ENCODE results near the gene MGAT3.
A peak's percentile ranks its signal among the peaks of the same experiment; 100 is the strongest.
"Not testable (repeated sequence)": the region's sequence is repeated elsewhere in the genome, so short reads cannot be mapped to it uniquely, and the experiment has no call there.

Gene MGAT3

DNA sequence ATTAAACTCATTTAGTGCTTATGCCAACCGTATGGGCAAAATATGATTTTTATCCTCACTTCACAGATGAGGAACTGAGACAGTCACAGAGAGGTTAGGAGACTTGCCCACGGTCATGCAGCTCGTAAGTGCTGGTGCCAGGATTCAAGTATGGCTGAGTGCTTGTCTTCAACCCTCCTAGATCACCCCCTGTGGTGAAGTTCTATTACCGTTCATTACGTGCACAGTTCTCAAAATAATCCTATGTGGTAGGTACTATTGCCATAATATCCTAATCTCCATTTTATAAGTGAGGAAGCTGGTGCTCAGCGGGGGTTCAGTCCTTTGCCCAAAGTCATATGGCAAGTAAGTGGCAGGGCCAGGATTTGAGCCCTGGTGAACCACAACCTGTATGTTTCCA lies 46.8 kb downstream of the MGAT3 start:
- TF ChIP-seq, protein P1, sequence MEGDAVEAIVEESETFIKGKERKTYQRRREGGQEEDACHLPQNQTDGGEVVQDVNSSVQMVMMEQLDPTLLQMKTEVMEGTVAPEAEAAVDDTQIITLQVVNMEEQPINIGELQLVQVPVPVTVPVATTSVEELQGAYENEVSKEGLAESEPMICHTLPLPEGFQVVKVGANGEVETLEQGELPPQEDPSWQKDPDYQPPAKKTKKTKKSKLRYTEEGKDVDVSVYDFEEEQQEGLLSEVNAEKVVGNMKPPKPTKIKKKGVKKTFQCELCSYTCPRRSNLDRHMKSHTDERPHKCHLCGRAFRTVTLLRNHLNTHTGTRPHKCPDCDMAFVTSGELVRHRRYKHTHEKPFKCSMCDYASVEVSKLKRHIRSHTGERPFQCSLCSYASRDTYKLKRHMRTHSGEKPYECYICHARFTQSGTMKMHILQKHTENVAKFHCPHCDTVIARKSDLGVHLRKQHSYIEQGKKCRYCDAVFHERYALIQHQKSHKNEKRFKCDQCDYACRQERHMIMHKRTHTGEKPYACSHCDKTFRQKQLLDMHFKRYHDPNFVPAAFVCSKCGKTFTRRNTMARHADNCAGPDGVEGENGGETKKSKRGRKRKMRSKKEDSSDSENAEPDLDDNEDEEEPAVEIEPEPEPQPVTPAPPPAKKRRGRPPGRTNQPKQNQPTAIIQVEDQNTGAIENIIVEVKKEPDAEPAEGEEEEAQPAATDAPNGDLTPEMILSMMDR (IDR thresholded peaks at IDR 0.05; ENCODE audit: low read depth, low read length, missing control alignments) = no peak
- DNase-seq (ENCODE audit: low read depth) = no peak
- in situ Hi-C loops (cut with HindIII; ENCODE audit: low sequenced_read_pairs) = no loop called here
- peak overlapping the region; percentile 83 for H3K4me3 ChIP-seq (ENCODE audit: low read depth, low read length)

DNA sequence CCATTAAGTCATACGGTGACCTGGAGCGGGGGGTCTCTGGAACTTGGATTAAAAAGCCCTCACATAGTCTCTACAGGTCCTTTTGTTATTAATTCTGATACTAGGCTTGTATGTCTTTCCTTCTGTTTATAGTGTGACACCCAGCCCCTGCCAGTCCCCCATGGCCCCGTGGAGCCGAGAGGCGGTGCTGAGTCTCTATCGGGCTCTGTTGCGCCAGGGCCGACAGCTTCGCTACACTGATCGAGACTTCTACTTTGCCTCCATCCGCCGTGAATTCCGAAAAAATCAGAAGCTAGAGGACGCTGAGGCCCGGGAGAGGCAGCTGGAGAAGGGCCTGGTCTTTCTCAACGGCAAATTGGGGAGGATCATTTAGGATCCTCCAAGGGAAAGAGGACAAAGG lies 47.3 kb downstream of the MGAT3 start:
- no peak for DNase-seq (ENCODE audit: low read depth)
- TF ChIP-seq, protein P1 (IDR thresholded peaks at IDR 0.05; ENCODE audit: low read depth, low read length, missing control alignments) = no peak
- no peak overlapping the region for H3K4me3 ChIP-seq (ENCODE audit: low read depth, low read length)

DNA sequence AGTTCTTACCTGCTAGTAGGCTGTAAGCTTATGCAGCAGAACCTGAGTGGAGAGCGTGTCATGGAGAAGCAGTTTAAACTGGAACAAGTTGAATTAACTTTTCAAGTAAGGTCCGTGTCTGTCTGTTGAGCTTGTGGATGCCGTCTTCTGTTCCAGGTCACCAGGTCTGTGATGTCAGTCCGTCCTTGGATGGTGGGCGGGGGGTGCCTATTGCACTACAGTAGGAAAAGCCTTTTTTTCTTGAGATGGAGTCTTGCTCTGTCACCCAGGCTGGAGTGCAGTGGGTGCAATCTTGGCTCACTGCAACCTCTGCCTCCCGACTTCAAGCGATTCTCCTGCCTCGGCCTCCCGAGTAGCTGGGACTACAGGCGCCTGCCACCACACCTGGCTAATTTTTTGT lies 50.2 kb downstream of the MGAT3 start:
- H3K4me3 ChIP-seq (ENCODE audit: low read depth, low read length); DNase-seq (ENCODE audit: low read depth): not testable (repeated sequence)
- in situ Hi-C loops (cut with HindIII; ENCODE audit: low sequenced_read_pairs) = loop anchor here (5.0 kb wide), 1 partner anchor 55 kb away; no protein-coding TSS in a partner anchor

More for the DNA sequence above, 47.3 kb downstream of the MGAT3 start:
- in situ Hi-C loops (cut with HindIII; ENCODE audit: low sequenced_read_pairs) = no loop called here

DNA sequence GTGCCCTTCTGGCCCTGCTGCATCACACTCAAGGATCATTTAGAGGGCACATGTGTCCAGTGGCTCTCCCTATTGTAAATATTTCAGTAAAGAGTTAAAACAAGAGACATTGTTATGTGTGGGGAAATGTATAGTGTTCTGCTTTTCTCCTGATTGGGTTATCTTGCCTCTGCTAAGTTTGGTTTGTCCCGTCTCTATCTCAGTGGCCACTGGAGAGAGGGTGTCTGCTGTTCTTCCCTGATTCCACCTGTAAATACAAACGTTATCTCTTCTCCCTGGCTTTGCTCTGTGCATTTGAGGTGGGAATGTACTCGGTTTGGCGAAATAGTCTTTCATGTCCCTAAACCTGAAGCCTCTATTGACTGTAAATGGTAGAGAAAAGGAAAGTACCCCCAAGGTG lies 51.6 kb downstream of the MGAT3 start:
- in situ Hi-C loops (cut with HindIII; ENCODE audit: low sequenced_read_pairs) = loop anchor here (5.0 kb wide), 1 partner anchor 56 kb away; no protein-coding TSS in a partner anchor
- no peak for DNase-seq (ENCODE audit: low read depth)
- no peak overlapping the region for H3K4me3 ChIP-seq (ENCODE audit: low read depth, low read length)
- TF ChIP-seq, protein P1 (IDR thresholded peaks at IDR 0.05; ENCODE audit: low read depth, low read length, missing control alignments) = no peak

DNA sequence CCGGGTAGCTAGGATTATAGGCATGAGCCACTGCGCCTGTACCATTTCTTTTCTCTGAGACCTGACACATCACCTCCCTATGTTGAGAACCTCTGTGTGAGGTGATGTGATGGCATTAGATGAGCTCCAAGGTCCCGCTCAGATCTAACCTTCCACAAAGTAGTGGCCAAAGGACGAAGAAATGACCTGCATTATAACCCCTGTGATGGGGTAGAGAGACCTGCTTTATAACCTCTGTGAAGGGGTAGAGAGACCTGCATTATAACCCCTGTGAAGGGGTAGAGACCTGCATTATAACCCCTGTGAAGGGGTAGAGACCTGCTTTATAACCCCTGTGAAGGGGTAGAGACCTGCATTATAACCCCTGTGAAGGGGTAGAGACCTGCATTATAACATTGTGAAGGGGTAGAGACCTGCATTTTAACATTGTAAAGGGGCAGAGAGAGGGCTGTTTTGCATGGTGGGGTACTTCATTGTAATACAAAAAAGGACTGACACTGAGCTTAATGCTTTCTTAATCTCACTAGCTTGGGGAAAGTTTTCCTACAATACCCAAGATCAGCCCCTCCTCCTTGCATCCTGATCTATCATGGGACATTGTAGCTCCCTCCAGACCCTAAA lies 53.8 kb downstream of the MGAT3 start:
- no peak overlapping the region for H3K4me3 ChIP-seq (ENCODE audit: low read depth, low read length)
- TF ChIP-seq, protein P1 (IDR thresholded peaks at IDR 0.05; ENCODE audit: low read depth, low read length, missing control alignments) = no peak
- in situ Hi-C loops (cut with HindIII; ENCODE audit: low sequenced_read_pairs) = no loop called here
- DNase-seq (ENCODE audit: low read depth) = no peak

DNA sequence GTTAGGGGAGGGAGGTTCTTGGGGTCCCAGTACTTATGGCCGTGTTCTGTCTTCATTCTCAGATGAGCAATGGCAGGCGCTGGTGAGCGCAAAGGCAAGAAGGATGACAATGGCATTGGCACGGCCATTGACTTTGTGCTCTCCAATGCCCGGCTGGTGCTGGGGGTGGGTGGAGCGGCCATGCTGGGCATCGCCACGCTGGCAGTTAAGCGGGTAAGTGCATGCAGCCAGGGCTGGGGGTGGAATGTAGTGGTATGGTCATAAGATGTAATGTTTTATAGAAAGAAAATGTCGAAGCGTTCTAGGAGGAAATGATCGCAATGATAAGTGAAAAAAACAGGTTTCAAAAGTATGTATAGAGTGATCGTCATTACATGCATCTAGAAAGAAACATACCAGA lies 54.4 kb downstream of the MGAT3 start:
- in situ Hi-C loops (cut with HindIII; ENCODE audit: low sequenced_read_pairs) = no loop called here
- no peak for DNase-seq (ENCODE audit: low read depth)
- TF ChIP-seq, protein P1 (IDR thresholded peaks at IDR 0.05; ENCODE audit: low read depth, low read length, missing control alignments) = no peak
- H3K4me3 ChIP-seq (ENCODE audit: low read depth, low read length) = no peak overlapping the region

DNA sequence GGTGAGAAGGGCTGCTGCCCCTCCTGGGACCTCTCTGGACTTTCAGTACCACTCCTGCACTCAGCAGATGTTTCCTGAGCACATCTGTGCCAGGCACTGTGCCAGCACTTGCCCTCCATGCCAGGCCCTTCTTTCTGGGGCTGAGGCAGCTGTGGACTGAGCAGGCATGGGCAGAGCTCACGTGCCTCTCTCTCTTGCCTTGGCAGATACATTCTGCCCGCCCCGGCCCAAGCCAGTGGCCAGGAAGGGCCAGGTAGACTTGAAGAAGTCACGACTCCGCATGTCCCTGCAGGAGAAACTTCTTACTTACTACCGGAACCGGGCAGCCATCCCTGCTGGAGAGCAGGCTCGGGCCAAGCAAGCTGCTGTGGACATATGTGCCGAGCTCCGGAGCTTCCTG lies 55.2 kb downstream of the MGAT3 start:
- DNase-seq (ENCODE audit: low read depth) = no peak
- TF ChIP-seq, protein P1 (IDR thresholded peaks at IDR 0.05; ENCODE audit: low read depth, low read length, missing control alignments) = no peak
- in situ Hi-C loops (cut with HindIII; ENCODE audit: low sequenced_read_pairs) = no loop called here
- H3K4me3 ChIP-seq (ENCODE audit: low read depth, low read length) = no peak overlapping the region

Measured in astrocyte of the cerebellum (primary cell).